MCF 10A (cell line): ENCODE data around the gene SRSF11. TPM values are rescaled to one million over a fixed set of nuclear protein-coding genes. Genes with fewer than 3 reads are reported as not detected.
A peak's percentile ranks its signal among the peaks of the same experiment; 100 is the strongest.

Experiments
- BruUV-seq: library from RNA; stranded (reverse); fragments of 400-500 nt; replicated peaks from 2 replicates; lab custom pipeline; 2021; lab: Mats Ljungman, UMichigan
- CTCF ChIA-PET: fragments of 300-600 bp; sonication (Branson Sonifier 250); formaldehyde crosslinking; extraction: SDS; loops from one replicate; lab custom pipeline; 2021; ENCODE audit warnings: antibody characterized with exemption, inconsistent platforms; lab: Yijun Ruan, JAX
- POLR2A ChIA-PET: fragments of 300-600, 350-650 bp; sonication (Branson Sonifier 250); formaldehyde crosslinking; extraction: SDS; loops from one replicate; lab custom pipeline; 2020; ENCODE audit warnings: antibody characterized with exemption, inconsistent platforms; lab: Yijun Ruan, JAX
- DNase-seq: peaks from one replicate; pipeline ENCODE4 v3.0.0-alpha.2; 2018; ENCODE audit not compliant: unreplicated experiment
- H3K27ac Mint-ChIP-seq: one replicate; pipeline ENCODE4 v1.8.0; 2022; ENCODE audit warnings: mild to moderate bottlenecking, low read depth, mixed read lengths; ENCODE audit not compliant: unreplicated experiment
- H3K27me3 Mint-ChIP-seq: one replicate; pipeline ENCODE4 v1.8.0; 2022; ENCODE audit warnings: mixed read lengths; ENCODE audit not compliant: insufficient read depth, unreplicated experiment
- H3K36me3 Mint-ChIP-seq: one replicate; pipeline ENCODE4 v1.8.0; 2022; ENCODE audit warnings: mild to moderate bottlenecking, moderate library complexity, mixed read lengths; ENCODE audit not compliant: insufficient read depth, unreplicated experiment
- H3K4me1 Mint-ChIP-seq: one replicate; pipeline ENCODE4 v1.8.0; 2022; ENCODE audit warnings: mixed read lengths; ENCODE audit not compliant: insufficient read depth, unreplicated experiment
- H3K4me3 Mint-ChIP-seq: one replicate; pipeline ENCODE4 v1.8.0; 2022; ENCODE audit warnings: mild to moderate bottlenecking, moderate library complexity, mixed read lengths; ENCODE audit not compliant: unreplicated experiment
- H3K9me3 Mint-ChIP-seq: one replicate; pipeline ENCODE4 v1.8.0; 2022; ENCODE audit warnings: mixed read lengths; ENCODE audit not compliant: unreplicated experiment
- CTCF ChIP-seq: fragments of 200-600 bp; IDR thresholded peaks from one replicate; pipeline ENCODE4 v1.8.0; 2022; ENCODE audit warnings: antibody characterized with exemption, mild to moderate bottlenecking; ENCODE audit not compliant: unreplicated experiment
- intact Hi-C: fragments of 100-400 bp; cut with micrococcal nuclease; formaldehyde crosslinking; loops from 2 replicates; pipeline ENCODE4 v1.14.1; 2022
- total RNA-seq: library from RNA; stranded (reverse); gene quantifications from 2 replicates; pipeline ENCODE4 v1.2.3, GENCODE V29; 2022

The SRSF11 gene
- total RNA-seq, 1 experiment from 2014 or later = 218 TPM

GRCh38 chr1:70247122-70247521 lies 25.9 kb downstream of the SRSF11 start:
- Mint-ChIP-seq H3K27me3 (no peaks in the 10 kb centered on the region), H3K4me3 (no peak overlapping the region), H3K27ac (no peak overlapping the region), H3K9me3 (no peaks in the 10 kb centered on the region), H3K4me1 (peaks cover 10% of the 10 kb centered on the region), H3K36me3 (peaks cover 99% of the 10 kb centered on the region)
- CTCF ChIA-PET = no interaction called here
- BruUV-seq = no TSS peak
- intact Hi-C loops = no loop called here
- DNase-seq = no peak
- POLR2A ChIA-PET = interaction anchor here (0.6 kb wide), 1 partner anchor 118 kb away, joined by 3 read pairs; no protein-coding TSS in a partner anchor
- TF ChIP-seq CTCF = no peak

GRCh38 chr1:70247768-70248167 lies 26.6 kb downstream of the SRSF11 start:
- Mint-ChIP-seq H3K36me3 (peaks cover 94% of the 10 kb centered on the region), H3K9me3 (no peaks in the 10 kb centered on the region), H3K4me1 (peaks cover 10% of the 10 kb centered on the region), H3K27me3 (no peaks in the 10 kb centered on the region), H3K4me3 (no peak overlapping the region), H3K27ac (no peak overlapping the region)
- no peak for TF ChIP-seq CTCF
- ChIA-PET POLR2A (no interaction called here), CTCF (no interaction called here)
- DNase-seq = no peak
- BruUV-seq = no TSS peak
- intact Hi-C loops = no loop called here

GRCh38 chr1:70248729-70249128 lies 27.5 kb downstream of the SRSF11 start:
- Mint-ChIP-seq H3K36me3 (peaks cover 84% of the 10 kb centered on the region), H3K4me1 (peaks cover 10% of the 10 kb centered on the region), H3K9me3 (no peaks in the 10 kb centered on the region), H3K27me3 (no peaks in the 10 kb centered on the region), H3K4me3 (no peak overlapping the region), H3K27ac (no peak overlapping the region)
- intact Hi-C loops = no loop called here
- no peak for TF ChIP-seq CTCF
- CTCF ChIA-PET = interaction anchor here (1.1 kb wide), 1 partner anchor 9 kb away, joined by 3 read pairs; no protein-coding TSS in a partner anchor
- POLR2A ChIA-PET = no interaction called here
- no TSS peak for BruUV-seq
- DNase-seq = no peak

- peak; percentile 11 for DNase-seq
- no peak for TF ChIP-seq CTCF
- no TSS peak for BruUV-seq
- intact Hi-C loops = no loop called here
- peaks cover 23% of the 10 kb centered on the region for H3K36me3 Mint-ChIP-seq
- POLR2A ChIA-PET = no interaction called here
- H3K4me3 Mint-ChIP-seq = no peak overlapping the region
- H3K27ac Mint-ChIP-seq = no peak overlapping the region
- H3K27me3 Mint-ChIP-seq = no peaks in the 10 kb centered on the region
- H3K4me1 Mint-ChIP-seq = no peaks in the 10 kb centered on the region
- CTCF ChIA-PET = no interaction called here
- no peaks in the 10 kb centered on the region for H3K9me3 Mint-ChIP-seq
These were observed 35.5 kb downstream of the SRSF11 start for GRCh38 chr1:70256664-70257063.
